GM23248 (cell line): ENCODE data around the gene MAP4K3.

Source experiments
- EZH2 ChIP-seq: fragments of 200-600 bp; sonication (generic); IDR thresholded peaks from 2 replicates; pipeline ENCODE4 v1.6.1; 2018; ENCODE audit warnings: antibody characterized with exemption, mild to moderate bottlenecking; ENCODE audit not compliant: insufficient read depth, poor library complexity, severe bottlenecking
- EZH2phosphoT487 ChIP-seq: fragments of 200-600 bp; sonication (generic); IDR thresholded peaks from 2 replicates; pipeline ENCODE4 v1.6.1; 2018; ENCODE audit warnings: antibody characterized with exemption, moderate library complexity, mild to moderate bottlenecking, low read depth; ENCODE audit not compliant: insufficient read depth

DNA sequence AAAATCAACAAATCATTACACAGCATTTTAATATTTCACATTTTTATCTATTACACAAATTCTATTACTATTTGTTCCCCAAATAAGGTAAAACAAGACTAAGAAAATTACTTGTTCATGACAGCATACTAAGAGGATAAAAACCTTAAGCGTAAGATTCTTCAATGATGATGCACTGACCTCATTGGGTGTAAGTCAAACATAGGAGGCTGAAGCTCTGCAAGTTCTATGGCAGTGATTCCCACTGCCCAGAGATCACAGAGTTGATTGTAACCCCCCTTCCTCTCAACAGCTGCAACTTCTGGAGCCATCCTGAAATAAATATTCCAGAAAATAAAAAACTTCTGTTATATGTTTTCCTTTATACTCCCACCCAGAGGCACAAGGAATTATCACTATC lies 111.1 kb downstream of the MAP4K3 start:
- TF ChIP-seq EZH2 (no peak), EZH2phosphoT487 (no peak)
